ENCODE measurements around the gene FAM120C. TPM values are rescaled to one million over a fixed set of nuclear protein-coding genes. Genes with fewer than 3 reads are reported as not detected.

Gene FAM120C
- total RNA-seq (10 to 100 TPM in 4 of 7 donors, 1 to 10 TPM in 3; 6.6 to 15.7 (median 10.8) TPM), polyA plus RNA-seq (1 to 10 TPM; 3.8 to 3.9 (median 3.8) TPM)
- long read RNA-seq, donor 1: 0 reads
- long read RNA-seq, donor 2: 0 reads

DNA sequence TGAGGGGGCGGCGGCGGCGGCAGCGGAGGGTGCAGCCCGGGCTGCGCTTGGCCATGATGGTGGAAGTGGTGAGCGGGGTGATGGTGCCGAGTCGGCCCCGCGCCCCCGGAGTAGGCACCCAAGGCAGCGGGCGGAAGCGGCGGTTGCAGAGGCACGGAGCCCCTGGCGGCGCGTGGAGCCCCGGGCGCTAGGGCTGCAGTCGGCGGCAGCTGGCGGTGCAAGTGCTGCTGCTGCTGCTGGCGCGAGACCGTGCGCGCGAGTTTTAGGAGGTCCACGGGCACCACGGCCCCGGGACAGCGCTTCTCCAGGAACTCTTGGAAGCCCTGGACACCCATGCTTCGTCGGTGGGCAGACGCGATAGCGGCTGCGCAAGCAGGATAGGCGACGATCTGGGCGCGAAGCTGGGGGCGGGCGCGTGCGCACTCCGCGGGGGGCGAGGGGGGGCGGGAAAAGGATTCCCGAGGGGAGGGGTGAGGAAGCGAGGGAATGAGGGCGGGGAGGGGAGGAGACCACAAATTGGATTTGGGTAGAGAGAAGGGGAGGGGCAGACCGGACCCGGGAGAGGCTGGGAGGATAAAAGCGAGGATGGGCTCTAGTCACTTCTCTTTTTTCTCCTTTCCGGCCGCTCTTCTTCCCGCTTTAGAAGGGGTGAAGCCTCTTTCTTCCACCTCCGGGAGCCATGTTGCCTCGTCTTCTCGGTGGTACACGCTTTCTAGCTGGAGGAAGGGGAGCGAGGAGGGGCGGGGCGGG, at the start of gene FAM120C:
Gene FAM120C (minus strand): TSS at position 391 of the 750 bp plus-strand sequence. CDS start 56 bp downstream, at position 335.
- TF ChIP-seq POLR2A (IDR thresholded peaks at IDR 0.05) (no peak), POLR2AphosphoS5 (IDR thresholded peaks at IDR 0.05) (peak; percentile 76 to 83 (median 81))
- Histone ChIP-seq H3K27me3 (replicated peaks in 1 of 7) (no peaks in the 10 kb centered on the region), H3K4me3 (peak within 1 kb of the TSS; percentile 70 to 96 (median 82)), H3K4me1 (peaks cover 15 to 47% (median 26%) of the 10 kb centered on the region in 6 donors), H3K9me3 (no peaks in the 10 kb centered on the region), H3K36me3 (no peaks in the 10 kb centered on the region), H3K27ac (peak within 1 kb of the TSS; percentile 70 to 93 (median 88))
- DNase-seq: peak; percentile 87
- intact Hi-C loops (cut with DNase I; ENCODE audit: low total_unique reads): loop anchor here (10.0 kb wide), 1 partner anchor 138 kb away; the partner anchor contains the start of gene PHF8
- WGBS, 5 donors: 1 to 41% (median 1%) methylated on average over 25 to 70 of the region's 70 CpGs

GRCh38 chrX:54230435-54231148, 47.5 kb upstream of the FAM120C start:
- no peak for DNase-seq
- Histone ChIP-seq H3K36me3 (no peaks in the 10 kb centered on the region), H3K4me1 (no peaks in the 10 kb centered on the region), H3K9me3 (no peaks in the 10 kb centered on the region), H3K27me3 (replicated peaks in 1 of 7) (no peaks in the 10 kb centered on the region), H3K27ac (no peak overlapping the region), H3K4me3 (no peak overlapping the region)
- TF ChIP-seq, protein P1, sequence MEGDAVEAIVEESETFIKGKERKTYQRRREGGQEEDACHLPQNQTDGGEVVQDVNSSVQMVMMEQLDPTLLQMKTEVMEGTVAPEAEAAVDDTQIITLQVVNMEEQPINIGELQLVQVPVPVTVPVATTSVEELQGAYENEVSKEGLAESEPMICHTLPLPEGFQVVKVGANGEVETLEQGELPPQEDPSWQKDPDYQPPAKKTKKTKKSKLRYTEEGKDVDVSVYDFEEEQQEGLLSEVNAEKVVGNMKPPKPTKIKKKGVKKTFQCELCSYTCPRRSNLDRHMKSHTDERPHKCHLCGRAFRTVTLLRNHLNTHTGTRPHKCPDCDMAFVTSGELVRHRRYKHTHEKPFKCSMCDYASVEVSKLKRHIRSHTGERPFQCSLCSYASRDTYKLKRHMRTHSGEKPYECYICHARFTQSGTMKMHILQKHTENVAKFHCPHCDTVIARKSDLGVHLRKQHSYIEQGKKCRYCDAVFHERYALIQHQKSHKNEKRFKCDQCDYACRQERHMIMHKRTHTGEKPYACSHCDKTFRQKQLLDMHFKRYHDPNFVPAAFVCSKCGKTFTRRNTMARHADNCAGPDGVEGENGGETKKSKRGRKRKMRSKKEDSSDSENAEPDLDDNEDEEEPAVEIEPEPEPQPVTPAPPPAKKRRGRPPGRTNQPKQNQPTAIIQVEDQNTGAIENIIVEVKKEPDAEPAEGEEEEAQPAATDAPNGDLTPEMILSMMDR (IDR thresholded peaks at IDR 0.05 in 8 of 11, conservative IDR thresholded peaks at IDR 0.05 in 3 of 11): no peak
- no peak for TF ChIP-seq POLR2A (IDR thresholded peaks at IDR 0.05)
- TF ChIP-seq POLR2AphosphoS5 (IDR thresholded peaks at IDR 0.05): no peak
- WGBS, 5 donors: 66 to 88% (median 76%) methylated on average over 4 of the region's 4 CpGs
- intact Hi-C loops (cut with DNase I; ENCODE audit: low total_unique reads): no loop called here

DNA sequence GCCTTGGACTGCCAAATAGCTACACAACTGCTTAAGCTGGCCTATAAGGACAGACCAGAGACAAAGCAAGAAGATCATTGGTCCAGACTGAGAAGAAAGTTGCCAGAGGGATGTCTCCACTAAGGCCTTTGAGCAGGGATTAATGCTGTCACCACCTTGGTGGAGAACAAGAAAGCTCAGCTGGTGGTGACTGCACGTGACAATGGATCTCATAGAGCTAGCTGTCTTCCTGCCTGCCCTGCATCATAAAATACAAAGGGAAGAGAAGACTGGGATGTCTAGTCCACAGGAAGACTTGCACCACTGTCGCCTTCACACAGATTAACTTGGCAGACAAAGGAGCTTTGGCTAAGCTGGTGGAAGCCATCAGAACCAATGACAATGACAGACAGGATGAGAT, 40.5 kb upstream of the FAM120C start:
- 66 to 95% (median 87%) methylated on average over 2 of the region's 2 CpGs for WGBS, 5 donors
- no peaks in the 10 kb centered on the region for H3K27me3 ChIP-seq (replicated peaks in 1 of 7)
- no peaks in the 10 kb centered on the region for H3K4me1 ChIP-seq
- intact Hi-C loops (cut with DNase I; ENCODE audit: low total_unique reads): no loop called here
- no peak overlapping the region for H3K27ac ChIP-seq
- TF ChIP-seq POLR2AphosphoS5 (IDR thresholded peaks at IDR 0.05): no peak
- no peaks in the 10 kb centered on the region for H3K36me3 ChIP-seq
- no peaks in the 10 kb centered on the region for H3K9me3 ChIP-seq
- no peak overlapping the region for H3K4me3 ChIP-seq
- DNase-seq: no peak

DNA sequence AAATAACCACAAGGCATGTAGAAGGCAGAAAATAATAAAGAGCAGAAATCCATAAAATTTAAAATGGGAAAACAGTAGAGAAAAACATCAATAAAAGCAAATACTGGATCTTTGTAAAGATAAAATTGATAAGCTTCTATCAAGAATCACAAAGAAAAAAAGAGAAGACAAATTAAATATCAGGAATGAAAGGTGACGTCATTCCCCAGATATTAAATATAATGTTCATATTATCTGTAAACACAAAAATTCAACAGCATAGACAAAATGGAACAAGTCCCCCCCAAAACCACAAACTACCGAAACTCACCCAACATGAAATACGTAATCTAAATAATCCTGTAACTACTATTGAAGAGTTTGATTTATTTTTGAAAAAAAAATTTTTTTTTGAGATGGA, 30.5 kb upstream of the FAM120C start:
- DNase-seq: no peak
- TF ChIP-seq, protein P1 (IDR thresholded peaks at IDR 0.05 in 8 of 11, conservative IDR thresholded peaks at IDR 0.05 in 3 of 11): no peak
- TF ChIP-seq POLR2AphosphoS5 (IDR thresholded peaks at IDR 0.05): no peak
- TF ChIP-seq POLR2A (IDR thresholded peaks at IDR 0.05): no peak
- peaks cover 0 to 6% (median 0%) of the 10 kb centered on the region in 8 donors for H3K9me3 ChIP-seq
- WGBS, 5 donors: 92 to 98% (median 94%) methylated on average over 3 of the region's 3 CpGs
- intact Hi-C loops (cut with DNase I; ENCODE audit: low total_unique reads): no loop called here
- H3K4me3 ChIP-seq: no peak overlapping the region
- H3K36me3 ChIP-seq: no peaks in the 10 kb centered on the region
- peaks cover 0 to 4% (median 0%) of the 10 kb centered on the region in 7 donors for H3K27me3 ChIP-seq (replicated peaks in 1 of 7)
- H3K4me1 ChIP-seq: no peaks in the 10 kb centered on the region
- H3K27ac ChIP-seq: no peak overlapping the region

GRCh38 chrX:54208531-54208930, 25.5 kb upstream of the FAM120C start:
- Histone ChIP-seq H3K4me3 (no peak overlapping the region), H3K27me3 (replicated peaks in 1 of 7) (peaks cover 0 to 6% (median 0%) of the 10 kb centered on the region in 7 donors), H3K36me3 (no peaks in the 10 kb centered on the region), H3K27ac (no peak overlapping the region), H3K4me1 (no peaks in the 10 kb centered on the region), H3K9me3 (no peaks in the 10 kb centered on the region)
- TF ChIP-seq POLR2AphosphoS5 (IDR thresholded peaks at IDR 0.05) (no peak), POLR2A (IDR thresholded peaks at IDR 0.05) (no peak)
- TF ChIP-seq, protein P1 (IDR thresholded peaks at IDR 0.05 in 8 of 11, conservative IDR thresholded peaks at IDR 0.05 in 3 of 11): no peak
- intact Hi-C loops (cut with DNase I; ENCODE audit: low total_unique reads): no loop called here
- WGBS, 5 donors: 83 to 97% (median 89%) methylated on average over 3 of the region's 3 CpGs
- no peak for DNase-seq

Data from spleen (tissue), 13 donors.